ENCODE data around the gene NEDD4L.
"Not testable (repeated sequence)": the region's sequence is repeated elsewhere in the genome, so short reads cannot be mapped to it uniquely, and the experiment has no call there.

NEDD4L gene

DNA sequence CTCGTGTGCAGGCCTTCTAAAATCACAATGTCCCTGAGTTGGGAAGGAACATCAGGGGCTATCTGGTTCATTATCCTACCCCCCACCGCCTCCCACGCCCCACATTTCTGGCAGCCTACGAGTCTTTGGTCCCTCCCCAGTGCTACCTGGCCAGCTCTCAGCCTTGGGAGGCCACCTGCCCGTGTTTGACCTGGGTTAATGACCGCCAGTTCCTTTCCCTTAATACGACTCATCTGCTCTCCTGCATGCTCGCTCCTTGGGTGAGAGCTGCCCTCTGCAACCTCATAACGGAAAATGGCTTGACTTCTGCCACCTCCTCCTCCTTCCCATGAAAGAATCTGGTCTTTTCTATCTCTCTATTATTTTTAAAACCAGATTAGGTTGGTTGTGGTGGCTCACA lies 112.5 kb downstream of the NEDD4L start:
- DNase-seq (ENCODE audit: low read depth) = no peak

DNA sequence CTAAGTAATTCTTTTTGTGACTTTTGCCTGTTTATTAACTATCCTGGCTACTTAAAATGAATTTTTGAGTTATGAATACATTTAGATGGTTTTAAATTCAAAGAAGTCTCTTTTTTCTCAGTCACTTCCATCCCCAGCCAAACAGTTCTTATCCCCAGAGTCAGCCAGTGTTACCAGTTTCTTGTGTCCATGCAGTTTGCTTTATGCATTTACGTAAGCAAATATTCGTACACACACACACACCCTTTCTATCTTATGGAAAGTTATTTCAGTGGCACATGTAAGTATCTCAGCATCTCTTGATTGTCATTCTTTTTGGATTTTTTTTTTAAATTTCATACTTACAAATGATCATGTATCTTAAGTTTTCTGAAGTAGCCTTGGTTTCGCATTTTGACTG lies 113.2 kb downstream of the NEDD4L start:
- DNase-seq (ENCODE audit: low read depth) = no peak

DNA sequence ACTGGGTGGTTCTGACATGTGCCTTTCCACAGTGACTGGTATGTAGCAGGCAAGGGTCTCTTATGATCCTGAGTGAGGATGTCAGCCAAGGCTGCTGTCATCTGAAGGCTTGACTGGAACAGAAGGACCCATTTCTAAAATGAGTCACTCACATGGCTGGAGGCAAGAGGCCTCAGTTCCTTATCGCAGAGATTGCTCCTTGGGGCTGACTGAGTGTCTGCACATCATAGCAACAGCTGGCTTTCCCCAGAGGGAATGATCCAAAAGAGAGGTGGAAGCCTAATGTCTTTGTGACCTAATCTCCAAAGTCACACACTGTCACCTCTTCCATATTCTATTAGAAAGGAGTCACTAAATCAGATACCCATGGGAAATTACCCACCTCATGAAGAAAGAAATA lies 114.0 kb downstream of the NEDD4L start:
- DNase-seq (ENCODE audit: low read depth) = no peak

DNA sequence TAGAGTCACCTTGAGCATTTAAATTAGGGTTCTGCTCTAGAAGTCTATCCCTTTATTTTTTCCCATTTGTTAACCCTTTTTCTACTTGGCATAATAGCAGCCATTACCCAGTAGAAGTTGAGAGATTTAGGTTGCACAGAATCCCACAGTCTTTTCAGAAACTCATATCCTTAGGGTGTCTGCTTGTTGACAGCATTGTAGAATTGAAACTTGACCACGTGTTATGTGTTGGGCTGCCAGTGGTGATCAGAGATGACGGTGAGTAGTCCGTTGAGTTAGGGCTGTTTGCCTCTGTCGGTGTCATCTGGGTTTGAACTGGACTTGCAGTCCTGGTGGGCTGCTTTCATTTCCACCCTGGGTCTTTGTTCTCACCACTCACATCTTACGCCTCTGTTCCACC lies 114.4 kb downstream of the NEDD4L start:
- no peak for DNase-seq (ENCODE audit: low read depth)

DNA sequence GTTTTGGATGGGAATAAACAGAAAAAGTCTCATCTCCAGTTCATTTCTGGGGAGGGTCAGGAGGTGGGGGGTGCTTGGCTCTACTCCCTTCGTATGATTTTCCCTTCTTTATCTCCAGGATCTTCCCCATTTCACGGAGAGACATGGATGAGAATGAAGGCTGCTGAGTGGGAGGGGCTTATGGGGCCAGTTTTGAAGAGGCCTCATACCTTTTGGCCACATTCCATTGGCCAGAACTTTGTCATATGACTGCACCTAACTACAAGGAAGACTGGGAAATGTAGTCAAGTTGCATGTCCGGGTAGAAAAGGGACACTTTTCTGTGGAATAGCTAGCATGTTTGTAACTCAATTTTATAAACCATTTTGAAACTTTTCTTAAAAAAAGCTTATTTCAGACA lies 117.6 kb downstream of the NEDD4L start:
- no peak for DNase-seq (ENCODE audit: low read depth)

DNA sequence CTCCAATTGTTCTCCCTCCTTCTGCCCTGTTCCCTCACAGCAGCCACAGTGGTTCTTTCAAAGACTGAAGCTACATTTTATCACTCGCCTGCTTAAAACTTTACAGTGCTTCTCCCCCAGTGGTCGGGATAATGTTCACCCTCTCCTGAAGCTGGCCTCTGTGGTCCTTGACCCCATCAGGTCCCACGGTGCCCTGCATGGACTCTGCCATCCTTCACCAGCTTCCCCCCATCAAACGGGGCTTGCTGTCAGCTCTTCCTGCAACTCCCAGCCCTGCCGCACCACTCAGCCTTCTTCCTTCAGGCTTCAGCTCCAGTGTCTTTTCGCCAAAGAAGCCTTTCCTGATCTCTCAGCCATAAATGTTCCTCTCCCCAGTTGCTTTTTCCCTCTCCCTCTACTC lies 118.1 kb downstream of the NEDD4L start:
- no peak for DNase-seq (ENCODE audit: low read depth)

DNA sequence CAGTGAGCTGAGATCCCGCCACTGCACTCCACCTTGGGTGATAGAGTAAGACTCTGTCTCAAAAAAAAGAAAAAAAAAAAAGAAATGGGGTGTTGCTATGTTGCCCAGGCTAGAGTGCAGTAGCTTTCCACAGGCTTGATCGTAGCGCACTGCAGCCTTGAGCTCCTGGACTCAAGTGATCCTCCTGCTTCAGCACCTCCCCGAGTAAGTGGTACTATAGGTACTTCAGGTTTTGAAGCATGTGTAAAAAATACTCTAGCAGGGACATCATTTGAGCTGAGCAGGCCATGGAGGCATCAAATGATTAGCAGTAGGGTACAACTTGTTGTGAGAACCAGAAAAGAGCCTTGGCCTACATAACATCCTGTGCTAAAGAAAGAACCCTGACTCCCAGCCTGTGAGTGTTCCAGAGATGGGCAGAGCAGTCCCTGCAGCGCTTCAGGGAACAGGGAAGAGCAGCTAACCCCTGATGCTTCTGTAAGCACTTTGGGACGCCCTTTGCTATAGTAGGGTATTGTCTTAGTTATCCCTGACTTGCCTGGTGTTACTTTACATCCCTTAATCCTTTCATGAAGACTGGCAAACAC lies 119.1 kb downstream of the NEDD4L start:
- DNase-seq (ENCODE audit: low read depth) = no peak

DNA sequence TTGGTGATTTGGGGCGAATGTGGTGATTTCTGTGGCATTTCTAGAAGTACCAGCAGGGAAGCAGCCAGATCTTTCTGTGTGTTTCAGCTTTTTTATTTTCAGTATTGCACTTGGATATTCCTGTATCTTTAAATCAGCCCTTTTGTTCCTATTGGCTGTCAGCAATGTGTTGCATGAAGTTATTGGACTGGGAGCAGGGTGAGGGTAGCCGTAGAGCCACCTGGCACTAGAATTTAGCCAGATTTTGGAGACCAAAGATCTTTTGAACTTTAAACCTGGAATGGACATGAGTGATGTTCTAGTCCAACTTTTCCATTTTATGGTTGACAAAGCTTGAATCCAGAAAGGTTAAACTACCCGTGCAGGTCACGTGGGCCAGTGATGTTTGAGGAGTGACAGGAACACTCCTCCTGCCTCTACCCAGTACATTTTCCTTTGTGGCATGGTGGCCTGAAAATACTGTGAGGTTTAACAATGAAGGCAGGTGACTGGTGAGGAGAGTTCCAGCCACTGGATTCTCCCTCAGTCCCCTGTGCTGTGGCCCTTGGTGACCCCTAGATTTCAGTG lies 122.3 kb downstream of the NEDD4L start:
- no peak for DNase-seq (ENCODE audit: low read depth)

DNA sequence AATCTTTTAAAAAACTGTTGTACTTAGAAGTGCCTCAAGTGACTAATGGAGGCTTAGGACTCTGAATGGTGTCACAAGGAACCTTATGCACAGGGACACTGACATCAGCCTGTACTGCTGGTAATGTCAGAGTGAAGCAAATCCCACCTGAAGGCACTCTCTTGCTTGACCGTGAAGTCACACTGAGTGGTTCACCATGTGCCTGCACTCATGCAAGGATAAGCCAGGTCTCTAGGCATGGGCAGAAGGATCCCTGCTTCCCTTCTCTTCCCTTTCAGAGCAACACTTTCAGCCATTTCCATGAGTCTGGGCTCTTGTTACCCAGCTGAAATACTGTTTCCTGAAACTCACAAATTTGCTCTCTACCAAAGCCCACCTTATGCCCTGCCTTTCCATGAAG lies 123.0 kb downstream of the NEDD4L start:
- DNase-seq (ENCODE audit: low read depth) = no peak

DNA sequence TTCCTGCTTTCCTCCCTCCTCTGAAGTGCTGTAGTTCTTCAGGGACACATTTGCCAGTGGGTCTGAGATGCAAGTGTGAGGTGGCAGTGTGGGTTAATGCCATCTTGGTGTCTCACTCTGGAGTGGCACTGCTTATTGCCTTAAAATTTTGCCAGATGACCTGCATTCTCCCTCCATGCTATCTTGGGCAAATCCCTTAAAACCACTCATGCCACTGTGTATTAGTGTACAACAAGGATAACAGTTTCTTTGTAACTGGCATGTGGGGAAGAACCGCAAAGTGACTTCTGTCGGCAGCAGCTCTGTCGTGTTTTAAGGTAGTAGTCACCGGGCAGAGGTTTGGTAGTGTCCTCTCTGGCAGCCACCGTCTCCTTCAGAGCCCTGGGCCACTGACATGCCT lies 124.2 kb downstream of the NEDD4L start:
- no peak for DNase-seq (ENCODE audit: low read depth)

DNA sequence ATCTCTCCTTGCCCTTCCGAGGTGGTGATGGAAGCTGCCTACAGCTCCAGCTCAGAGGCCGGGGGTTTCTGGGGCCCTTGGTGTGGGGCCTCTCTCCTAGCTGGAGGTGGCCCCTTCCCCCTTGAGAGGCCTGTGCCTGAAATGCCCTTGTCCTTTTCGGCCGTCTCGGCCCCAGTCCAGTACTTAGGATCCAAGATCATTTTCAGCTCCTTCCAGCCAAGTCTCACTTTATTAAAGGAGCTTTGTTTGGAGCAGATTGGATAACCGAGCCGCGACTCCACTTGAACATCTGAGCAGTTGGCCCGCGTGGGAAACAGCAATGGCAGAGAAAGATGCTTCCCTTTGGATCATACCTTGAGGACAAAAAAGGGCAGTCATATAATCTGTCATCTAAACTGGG lies 125.0 kb downstream of the NEDD4L start:
- no peak for DNase-seq (ENCODE audit: low read depth)

DNA sequence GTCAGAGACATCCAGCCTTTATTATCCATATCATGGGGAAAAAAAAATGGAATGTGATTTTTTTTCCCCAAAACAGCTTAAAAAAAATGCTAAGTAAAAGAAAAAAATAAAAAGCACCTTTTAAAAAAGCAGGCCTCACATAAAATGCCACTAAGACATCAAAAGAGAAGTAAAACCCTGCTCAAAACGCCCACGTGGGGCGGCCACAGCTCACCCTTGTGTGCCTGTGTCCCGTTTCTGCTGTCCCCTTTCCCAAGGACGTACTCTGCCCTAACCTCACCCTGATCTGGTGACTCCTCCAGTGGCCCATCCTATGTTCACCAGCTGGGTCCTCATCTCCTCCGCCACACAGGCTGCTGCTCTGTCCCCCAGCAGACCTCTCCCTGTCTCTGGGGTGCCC lies 125.4 kb downstream of the NEDD4L start:
- no peak for DNase-seq (ENCODE audit: low read depth)

DNA sequence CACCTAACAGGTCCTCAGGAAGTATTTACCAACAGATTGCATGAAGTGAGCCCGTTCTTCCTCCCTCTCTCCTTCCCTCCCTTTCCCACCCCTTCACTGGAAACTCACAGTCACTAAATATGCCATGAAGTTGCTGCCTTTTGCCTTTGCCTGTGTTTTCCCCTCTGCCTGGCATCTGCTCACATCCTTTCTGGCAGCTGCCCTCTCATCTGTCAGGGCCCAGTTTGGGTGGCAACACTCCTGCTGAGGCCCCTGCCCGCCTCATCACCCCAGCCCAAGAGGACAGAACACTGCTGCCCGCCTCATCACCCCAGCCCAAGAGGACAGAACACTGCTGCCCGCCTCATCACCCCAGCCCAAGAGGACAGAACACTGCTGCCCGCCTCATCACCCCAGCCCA lies 126.0 kb downstream of the NEDD4L start:
- not testable (repeated sequence) for DNase-seq (ENCODE audit: low read depth)

DNA sequence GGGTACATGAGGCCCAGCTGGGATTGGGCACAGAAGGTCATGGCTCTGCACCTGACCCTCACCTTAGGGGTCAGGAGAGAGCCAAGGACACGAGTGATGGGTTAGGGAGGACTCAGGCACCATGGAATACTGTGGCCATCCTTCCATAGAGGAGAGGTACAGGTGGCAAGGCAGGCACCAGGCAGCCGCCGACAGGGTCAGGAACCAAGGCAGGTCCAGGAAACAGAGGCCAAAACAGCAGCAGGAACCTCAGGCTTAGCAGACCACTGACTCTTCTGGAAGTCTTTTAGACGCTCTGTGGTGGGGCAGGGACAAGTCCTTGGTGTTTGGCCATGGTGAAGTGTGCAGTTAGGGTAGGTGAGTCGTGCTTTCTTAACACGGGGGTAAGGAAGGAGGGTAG lies 128.0 kb downstream of the NEDD4L start:
- no peak for DNase-seq (ENCODE audit: low read depth)

DNA sequence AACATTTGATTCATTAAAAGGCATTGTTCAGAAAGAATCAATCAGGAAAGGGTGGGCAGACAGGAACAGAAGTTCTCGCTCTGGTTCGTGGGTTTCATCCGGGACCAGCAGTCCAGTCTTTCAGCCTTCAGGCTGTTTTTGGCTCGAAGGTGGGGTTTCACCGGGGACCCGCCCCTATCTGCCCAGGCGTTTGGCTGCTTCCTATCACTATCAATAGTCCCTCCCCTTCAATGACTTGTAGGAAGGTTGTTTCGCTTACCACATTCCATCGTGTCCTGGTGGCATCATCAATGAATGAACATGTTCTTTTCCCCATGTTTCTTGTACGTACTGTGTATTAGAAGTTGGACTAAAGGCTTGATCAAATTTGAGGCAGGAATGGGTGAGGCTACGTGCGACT lies 130.3 kb downstream of the NEDD4L start:
- no peak for DNase-seq (ENCODE audit: low read depth)

DNA sequence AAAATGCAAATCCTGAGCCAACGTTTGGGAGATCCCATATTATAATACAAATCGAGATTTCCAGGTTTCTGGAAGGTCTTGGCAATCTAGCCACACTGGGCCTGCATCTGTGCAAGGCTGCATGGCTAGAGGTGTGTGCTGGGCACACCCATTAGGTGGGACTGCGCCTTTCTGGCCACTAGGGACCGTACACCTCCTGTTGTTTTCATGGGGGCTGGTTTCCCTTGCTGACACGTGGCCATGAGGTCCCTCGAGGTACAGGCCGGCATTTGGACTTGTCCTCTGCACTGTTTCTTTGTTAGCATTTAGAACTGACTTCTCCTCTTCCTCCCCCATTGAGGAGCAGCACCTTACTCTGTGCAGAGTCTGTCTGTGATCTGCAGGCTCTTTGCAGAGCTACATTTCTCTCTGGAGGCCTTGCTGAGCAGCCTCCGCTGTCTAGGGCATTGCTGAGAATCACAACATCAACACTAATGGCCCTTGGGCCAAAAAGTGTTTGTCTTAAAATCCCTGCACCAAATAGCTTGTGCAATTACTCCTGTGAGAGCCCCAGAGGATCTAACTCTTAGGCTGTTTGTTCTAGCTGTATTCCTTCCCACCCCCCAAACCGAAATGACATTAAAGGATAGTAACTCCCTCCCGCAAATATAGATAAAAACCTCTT lies 131.2 kb downstream of the NEDD4L start:
- no peak for DNase-seq (ENCODE audit: low read depth)

DNA sequence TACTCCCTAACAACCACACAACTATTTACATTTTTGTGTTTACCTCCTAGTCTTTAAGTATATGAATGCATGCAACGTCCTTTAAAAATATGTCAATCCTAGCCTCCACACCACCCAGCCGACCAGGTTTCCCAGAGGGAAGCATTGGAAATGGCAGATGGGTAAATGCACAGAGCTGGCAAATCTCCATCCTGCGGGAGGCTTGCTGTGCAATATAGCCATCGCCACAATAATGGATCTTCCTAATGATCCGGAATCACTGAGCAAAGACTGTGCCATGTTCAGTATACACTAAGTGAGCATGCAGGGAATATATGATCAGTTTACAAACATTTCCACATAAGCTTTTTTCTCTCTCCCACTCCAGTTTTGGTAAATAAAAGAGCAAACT lies 131.8 kb downstream of the NEDD4L start:
- DNase-seq (ENCODE audit: low read depth) = no peak

DNA sequence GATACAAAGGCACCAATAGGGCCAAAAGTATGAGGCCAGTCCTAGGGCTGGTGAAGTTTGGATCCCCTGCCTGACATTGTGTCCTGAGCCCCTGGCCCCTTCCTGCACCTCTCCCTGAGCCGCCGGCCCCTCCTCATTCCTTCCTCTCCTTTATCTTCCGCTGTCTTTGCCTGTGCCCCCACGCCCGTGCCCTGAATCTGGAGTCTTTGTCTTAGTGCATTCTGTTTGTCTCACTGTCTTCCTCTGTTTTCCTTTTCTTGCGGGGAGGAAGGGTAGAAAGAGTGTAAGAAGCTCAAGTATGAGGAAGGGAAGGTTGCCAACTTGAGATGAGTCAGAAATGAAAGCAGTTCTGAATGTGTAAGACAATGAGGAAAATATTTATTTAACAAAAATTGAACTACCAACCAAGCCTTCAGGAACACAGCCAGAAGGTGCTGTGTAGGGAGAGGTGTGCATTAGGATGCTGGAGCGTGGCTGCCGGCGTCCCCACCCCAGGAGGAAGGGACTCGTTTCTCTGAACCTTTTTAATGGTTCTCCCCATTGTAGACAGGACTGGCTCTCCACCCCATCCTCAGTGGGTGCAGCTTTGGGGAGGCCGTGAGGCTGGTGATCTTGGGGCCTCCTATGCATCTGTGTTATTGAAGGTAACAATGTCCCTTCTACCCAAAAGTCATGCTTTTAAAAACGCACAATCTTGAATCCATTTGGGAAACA lies 133.1 kb downstream of the NEDD4L start:
- DNase-seq (ENCODE audit: low read depth) = no peak

DNA sequence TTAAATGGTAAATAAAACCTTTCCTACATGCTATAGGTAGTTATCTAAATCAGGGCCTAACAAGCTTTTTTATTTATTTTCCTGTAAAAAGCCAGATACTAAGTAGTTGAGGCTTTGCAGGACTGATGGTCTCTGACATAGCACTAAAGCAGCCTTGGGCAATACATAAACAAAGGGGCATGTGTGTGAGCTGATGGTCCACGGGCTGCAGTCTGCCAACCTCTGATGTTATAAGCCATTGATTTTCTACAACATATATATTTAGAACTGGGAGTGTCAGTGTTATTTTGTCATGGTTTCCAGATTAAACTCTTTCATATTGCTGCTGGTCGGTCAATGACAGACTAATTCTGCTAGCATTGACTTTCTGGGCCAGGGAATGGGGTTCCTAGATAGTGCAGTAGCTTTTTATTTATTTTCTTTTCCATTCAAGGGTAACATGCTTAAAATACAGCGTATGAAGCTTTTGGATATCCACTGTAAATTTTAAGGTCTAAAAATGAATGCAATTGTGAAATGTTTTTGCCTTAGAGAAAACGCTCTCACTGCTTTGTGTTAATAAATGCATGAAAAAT lies 134.0 kb downstream of the NEDD4L start:
- DNase-seq (ENCODE audit: low read depth) = no peak

DNA sequence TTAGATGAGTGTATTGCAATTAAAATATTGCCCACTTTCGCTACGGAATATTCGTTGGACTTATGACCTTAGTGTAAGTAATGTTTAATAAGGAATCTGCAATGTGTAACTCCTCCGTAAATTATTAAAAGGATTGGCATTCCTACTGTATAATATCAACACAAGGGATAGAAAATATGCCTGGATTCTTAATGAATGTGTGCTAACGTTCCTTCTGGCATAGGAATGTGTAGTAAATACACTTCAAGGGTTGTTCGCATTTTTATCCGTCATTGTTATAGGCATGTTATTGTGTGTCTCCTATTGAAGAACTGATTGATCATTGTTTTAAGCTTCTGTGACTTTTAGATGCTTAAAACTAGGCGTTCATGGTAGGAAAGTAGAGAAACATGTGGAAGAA lies 134.5 kb downstream of the NEDD4L start:
- no peak for DNase-seq (ENCODE audit: low read depth)

DNA sequence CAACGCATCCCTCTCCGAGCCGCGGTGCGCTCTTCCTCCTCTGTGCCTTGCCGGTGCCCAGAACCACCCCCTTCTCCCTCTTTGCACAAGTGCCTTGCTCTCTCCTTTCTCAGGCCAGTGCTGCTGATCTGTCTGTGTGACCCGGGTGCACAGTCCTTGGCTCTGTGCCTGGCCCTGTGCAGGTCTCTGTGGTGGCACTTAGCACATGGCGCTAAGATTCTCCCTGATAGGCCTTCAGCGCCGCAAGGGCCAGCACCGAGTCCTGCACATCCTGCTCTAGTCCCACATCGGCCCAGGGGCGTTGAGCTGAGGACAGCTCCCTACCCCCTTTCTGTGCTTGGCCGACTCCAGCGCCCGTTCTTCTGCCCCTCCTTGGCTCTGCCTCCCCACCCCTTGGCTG lies 136.1 kb downstream of the NEDD4L start:
- no peak for DNase-seq (ENCODE audit: low read depth)

DNA sequence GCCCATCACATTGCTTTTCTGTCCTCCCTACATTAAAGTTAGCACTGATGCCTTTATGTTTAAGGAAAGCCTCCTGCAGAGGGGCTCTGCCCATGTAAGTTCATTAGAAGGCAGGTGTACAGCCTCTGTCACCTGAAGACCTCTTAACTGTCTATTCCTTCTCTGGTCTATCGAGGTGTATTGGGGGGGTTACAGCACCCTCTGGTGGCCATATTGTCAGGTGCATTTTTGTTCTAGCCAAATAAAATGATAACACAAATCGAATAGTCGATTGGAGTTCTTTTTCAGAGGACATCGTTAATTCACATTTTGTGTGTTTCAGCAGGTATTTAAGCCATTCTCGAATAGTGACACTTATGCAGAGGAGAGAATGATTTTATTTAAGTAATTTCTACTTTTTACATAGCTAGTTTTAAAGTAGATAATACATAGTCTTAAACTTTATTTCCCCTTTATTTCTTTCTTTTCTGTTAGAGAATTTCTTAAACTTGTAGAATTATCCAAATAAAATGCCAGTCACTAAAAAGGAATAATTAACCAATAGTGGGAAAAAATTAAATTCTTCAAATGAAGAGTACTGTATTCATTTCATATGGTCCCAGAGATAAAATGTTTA lies 136.8 kb downstream of the NEDD4L start:
- peak; percentile 15 for DNase-seq (ENCODE audit: low read depth)

DNA sequence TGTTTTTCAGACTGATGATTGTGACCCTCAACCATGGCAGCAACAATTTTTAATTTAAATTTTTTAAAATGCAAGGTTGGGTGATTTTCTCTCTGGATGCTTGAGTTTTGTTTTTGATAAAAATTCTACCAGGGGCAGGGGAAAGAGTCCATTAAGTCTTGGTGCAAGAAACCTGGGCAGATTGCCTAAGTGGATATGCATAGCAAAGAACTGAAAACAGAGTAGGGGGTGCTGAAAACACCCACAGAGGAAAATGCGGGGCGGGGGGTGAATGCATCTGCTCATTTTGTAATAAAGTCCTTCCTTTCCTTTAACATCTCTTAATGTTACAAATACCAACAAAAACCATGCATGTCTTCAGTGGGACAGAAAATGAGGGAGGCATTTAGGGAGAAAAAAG lies 138.0 kb downstream of the NEDD4L start:
- no peak for DNase-seq (ENCODE audit: low read depth)
